ENCODE data around the gene DGKI. TPM values are rescaled to one million over a fixed set of nuclear protein-coding genes. Genes with fewer than 3 reads are reported as not detected.
A peak's percentile ranks its signal among the peaks of the same experiment; 100 is the strongest.

DGKI gene
- total and polyA plus RNA-seq, 9 of the 15 experiments (the other 6 are each of a cell fraction or from before 2014, with no cell fraction given): 0.11 to 0.54 (median 0.15) TPM; not detected in 5

GRCh38 chr7:137850972-137851945, 4.5 kb upstream of the DGKI start:
- POLR2A ChIA-PET: interaction anchor here (0.7 to 1.8 kb wide), 2 partner anchors 10 to 245 kb away, joined by 3 to 4 read pairs; no protein-coding TSS in a partner anchor
- Histone ChIP-seq H2AFZ (ENCODE audit: low read depth, low read length) (no peak overlapping the region), H3K4me2 (ENCODE audit: insufficient read depth, low read length) (no peak overlapping the region), H3K27me3 (ENCODE audit: control insufficient read depth in 2 of 2, insufficient read depth in 2 of 2, low read length in 2 of 2) (peaks cover 21 to 23% of the 10 kb centered on the region in 2 experiments; a peak in 3 of 5 replicates), H3K79me2 (ENCODE audit: control insufficient read depth, insufficient read depth, low read length) (no peaks in the 10 kb centered on the region), H3K9me3 (replicated peaks; ENCODE audit: control insufficient read depth, insufficient read depth, low read depth, low read length) (no peaks in the 10 kb centered on the region), H3K9ac (ENCODE audit: insufficient read depth in 1 of 2, low read depth in 2 of 2, low read length in 2 of 2) (no peak overlapping the region), H3K9me1 (ENCODE audit: control insufficient read depth, insufficient read depth, low read length) (no peaks in the 10 kb centered on the region), H3K27ac (ENCODE audit: extremely low read depth, low read depth, low read length) (no peak overlapping the region), H3K36me3 (ENCODE audit: control insufficient read depth, insufficient read depth, low read length) (no peaks in the 10 kb centered on the region), H3K4me3 (no peak overlapping the region), H4K20me1 (replicated peaks; ENCODE audit: control insufficient read depth, insufficient read depth, low read length) (no peaks in the 10 kb centered on the region), H3K4me1 (replicated peaks in 1 of 2; ENCODE audit: control insufficient read depth in 2 of 2, insufficient read depth in 2 of 2, low read length in 2 of 2) (peaks cover 0 to 8% of the 10 kb centered on the region in 2 experiments; a peak in 1 of 5 replicates)
- WGBS (ENCODE audit: insufficient coverage, low coverage, missing lambda C conversion rate): 6% methylated on average over 6 of the region's 6 CpGs
- BruUV-seq (replicated peaks): no TSS peak
- CTCF ChIA-PET (ENCODE audit: low intra/inter-chr PET ratio): no interaction called here
- FAIRE-seq (no peak), ATAC-seq (no peak), DNase-seq (ENCODE audit: extremely low read depth in 1 of 4, low spot score in 3 of 4) (no peak)
- intact Hi-C loops (cut with micrococcal nuclease): no loop called here
- in situ Hi-C loops (cut with MboI): no loop called here
- TF ChIP-seq ZBTB11 (CRISPR knock-in tag; IDR thresholded peaks at IDR 0.05) (no peak), RBM14 (IDR thresholded peaks at IDR 0.05; ENCODE audit: borderline replicate concordance, insufficient read depth, low read depth, low read length) (no peak), ETV6 (IDR thresholded peaks at IDR 0.05; ENCODE audit: borderline replicate concordance in 1 of 2, low read depth in 2 of 2, low read length in 1 of 2) (no peak), ETV6 (CRISPR knock-in tag; IDR thresholded peaks at IDR 0.05; ENCODE audit: borderline replicate concordance) (0 out of 2 replicates have a peak, but pooled peaks have one; percentile 19), ZNF518B (CRISPR knock-in tag; IDR thresholded peaks at IDR 0.05) (no peak)
